ENCODE results near the gene SLC22A5. TPM values are rescaled to one million over a fixed set of nuclear protein-coding genes. Genes with fewer than 3 reads are reported as not detected.

The SLC22A5 gene
- polyA plus RNA-seq, 1 donor (not counting 4 experiments of a cell fraction or from before 2014, with no cell fraction given): 14.8 TPM

- Histone ChIP-seq H2AFZ (ENCODE audit: control insufficient read depth, low read length) (no peak overlapping the region), H3K9ac (ENCODE audit: control insufficient read depth, extremely low read depth, insufficient read depth, low read length) (no peak overlapping the region), H4K20me1 (ENCODE audit: control insufficient read depth, extremely low read depth, insufficient read depth, low read length) (no peaks in the 10 kb centered on the region), H3K27me3 (ENCODE audit: control insufficient read depth, extremely low read depth, insufficient read depth, low read length) (no peaks in the 10 kb centered on the region), H3K9me3 (ENCODE audit: control insufficient read depth, low read depth, low read length) (no peaks in the 10 kb centered on the region), H3K4me3 (ENCODE audit: control insufficient read depth in 2 of 3, extremely low read depth in 1 of 3, insufficient read depth in 2 of 3, low read depth in 1 of 3, low read length in 3 of 3) (no peak overlapping the region), H3K4me1 (ENCODE audit: control insufficient read depth, extremely low read depth, insufficient read depth, low read length) (peaks cover 26% of the 10 kb centered on the region), H3K9me1 (ENCODE audit: control insufficient read depth, extremely low read depth, insufficient read depth, low read length) (peaks cover 2% of the 10 kb centered on the region), H3K27ac (ENCODE audit: control insufficient read depth, insufficient read depth, low read length) (no peak overlapping the region), H3K36me3 (ENCODE audit: control insufficient read depth in 2 of 2, extremely low read depth in 1 of 2, insufficient read depth in 2 of 2, low read length in 2 of 2) (peaks cover 0 to 2% of the 10 kb centered on the region in 2 experiments), H3K79me2 (ENCODE audit: control insufficient read depth, insufficient read depth, low read length) (peaks cover 54% of the 10 kb centered on the region), H3K4me2 (ENCODE audit: control insufficient read depth, extremely low read depth, insufficient read depth, low read depth, low read length) (peak overlapping the region; percentile 84)
- FAIRE-seq (no peak), DNase-seq (ENCODE audit: low read depth, low spot score) (no peak)
- no peak for TF ChIP-seq CTCF (optimal IDR thresholded peaks at IDR 0.05 in 1 of 3, IDR thresholded peaks at IDR 0.05 in 1 of 3, conservative IDR thresholded peaks at IDR 0.05 in 1 of 3; ENCODE audit: extremely low read depth in 1 of 3, insufficient read depth in 2 of 3, low read length in 3 of 3)
- no peak for TF ChIP-seq EZH2 (IDR thresholded peaks at IDR 0.05; ENCODE audit: low read length)
- dilution Hi-C loops (cut with MboI; ENCODE audit: extremely low pct_ligation_motif_present, low sequenced_read_pairs): no loop called here
Observed at GRCh38 chr5:132372542-132372941, 3.0 kb downstream of the SLC22A5 start.

GRCh38 chr5:132375957-132376356, 6.4 kb downstream of the SLC22A5 start:
- Histone ChIP-seq H4K20me1 (ENCODE audit: control insufficient read depth, extremely low read depth, insufficient read depth, low read length) (no peaks in the 10 kb centered on the region), H2AFZ (ENCODE audit: control insufficient read depth, low read length) (no peak overlapping the region), H3K4me1 (ENCODE audit: control insufficient read depth, extremely low read depth, insufficient read depth, low read length) (peaks cover 35% of the 10 kb centered on the region), H3K27ac (ENCODE audit: control insufficient read depth, insufficient read depth, low read length) (no peak overlapping the region), H3K9me1 (ENCODE audit: control insufficient read depth, extremely low read depth, insufficient read depth, low read length) (peaks cover 2% of the 10 kb centered on the region), H3K9ac (ENCODE audit: control insufficient read depth, extremely low read depth, insufficient read depth, low read length) (no peak overlapping the region), H3K4me2 (ENCODE audit: control insufficient read depth, extremely low read depth, insufficient read depth, low read depth, low read length) (no peak overlapping the region), H3K79me2 (ENCODE audit: control insufficient read depth, insufficient read depth, low read length) (peaks cover 36% of the 10 kb centered on the region), H3K4me3 (ENCODE audit: control insufficient read depth in 2 of 3, extremely low read depth in 1 of 3, insufficient read depth in 2 of 3, low read depth in 1 of 3, low read length in 3 of 3) (no peak overlapping the region), H3K9me3 (ENCODE audit: control insufficient read depth, low read depth, low read length) (no peaks in the 10 kb centered on the region), H3K27me3 (ENCODE audit: control insufficient read depth, extremely low read depth, insufficient read depth, low read length) (no peaks in the 10 kb centered on the region), H3K36me3 (ENCODE audit: control insufficient read depth in 2 of 2, extremely low read depth in 1 of 2, insufficient read depth in 2 of 2, low read length in 2 of 2) (peaks cover 7 to 10% of the 10 kb centered on the region in 2 experiments)
- FAIRE-seq: no peak
- no peak for DNase-seq (ENCODE audit: low read depth, low spot score)
- dilution Hi-C loops (cut with MboI; ENCODE audit: extremely low pct_ligation_motif_present, low sequenced_read_pairs): no loop called here
- no peak for TF ChIP-seq EZH2 (IDR thresholded peaks at IDR 0.05; ENCODE audit: low read length)
- TF ChIP-seq CTCF (optimal IDR thresholded peaks at IDR 0.05 in 1 of 3, IDR thresholded peaks at IDR 0.05 in 1 of 3, conservative IDR thresholded peaks at IDR 0.05 in 1 of 3; ENCODE audit: extremely low read depth in 1 of 3, insufficient read depth in 2 of 3, low read length in 3 of 3): no peak

All from keratinocyte (primary cell).